Medulla oblongata (tissue), 1 donor: ENCODE results near the gene WDFY2.
A peak's percentile ranks its signal among the peaks of the same experiment; 100 is the strongest.

Source experiments
- DNase-seq: peaks from one replicate; pipeline ENCODE4 v3.0.0-alpha.2; 2015; ENCODE audit errors: extremely low spot score

Gene WDFY2

GRCh38 chr13:51738226-51738905 is 154.1 kb downstream of the WDFY2 start:
- no peak for DNase-seq

- DNase-seq = no peak
These were observed 154.9 kb downstream of the WDFY2 start for GRCh38 chr13:51739027-51739764.

GRCh38 chr13:51740698-51741097 is 156.4 kb downstream of the WDFY2 start:
- DNase-seq = no peak

GRCh38 chr13:51742031-51742430 is 157.8 kb downstream of the WDFY2 start:
- no peak for DNase-seq

- DNase-seq = no peak
These were observed 158.3 kb downstream of the WDFY2 start for GRCh38 chr13:51742611-51743010.

GRCh38 chr13:51745243-51745642 is 161.0 kb downstream of the WDFY2 start:
- no peak for DNase-seq

GRCh38 chr13:51746802-51747201 is 162.5 kb downstream of the WDFY2 start:
- no peak for DNase-seq

GRCh38 chr13:51747438-51748434 is 163.5 kb downstream of the WDFY2 start:
- DNase-seq = no peak

- DNase-seq = no peak
These were observed 172.4 kb downstream of the WDFY2 start for GRCh38 chr13:51756651-51757050.

GRCh38 chr13:51758691-51759090 is 174.4 kb downstream of the WDFY2 start:
- no peak for DNase-seq

GRCh38 chr13:51759240-51759639 is 175.0 kb downstream of the WDFY2 start:
- DNase-seq = no peak

GRCh38 chr13:51760592-51760991 is 176.3 kb downstream of the WDFY2 start:
- DNase-seq = peak; percentile 80

- DNase-seq = no peak
These were observed 177.5 kb downstream of the WDFY2 start for GRCh38 chr13:51761643-51762350.

- no peak for DNase-seq
These were observed 179.2 kb downstream of the WDFY2 start for GRCh38 chr13:51763486-51763885.

- DNase-seq = peak; percentile 92
These were observed 180.2 kb downstream of the WDFY2 start for GRCh38 chr13:51764184-51765141.

- DNase-seq = no peak
These were observed 180.9 kb downstream of the WDFY2 start for GRCh38 chr13:51765142-51765515.

GRCh38 chr13:51767100-51767499 is 182.8 kb downstream of the WDFY2 start:
- DNase-seq = no peak

- no peak for DNase-seq
These were observed 184.2 kb downstream of the WDFY2 start for GRCh38 chr13:51768378-51768921.

- no peak for DNase-seq
These were observed 184.7 kb downstream of the WDFY2 start for GRCh38 chr13:51768976-51769375.
